Measurements from ENCODE around the gene KCNC3.

The KCNC3 gene

GRCh38 chr19:50325310-50326100 is 3.7 kb downstream of the KCNC3 start:
- no peak overlapping the region for H3K4me3 ChIP-seq (replicated peaks; ENCODE audit: low read depth, low read length)
- TF ChIP-seq CTCF (IDR thresholded peaks at IDR 0.05; ENCODE audit: low read depth, low read length, missing control alignments), result no peak
- DNase-seq (ENCODE audit: extremely low read depth, low read depth), result no peak

- TF ChIP-seq CTCF (IDR thresholded peaks at IDR 0.05; ENCODE audit: low read depth, low read length, missing control alignments), result no peak
- no peak for DNase-seq (ENCODE audit: extremely low read depth, low read depth)
- H3K4me3 ChIP-seq (replicated peaks; ENCODE audit: low read depth, low read length), result no peak overlapping the region
Measured at GRCh38 chr19:50324331-50324730, 4.8 kb downstream of the KCNC3 start.

GRCh38 chr19:50323782-50324133 is 5.4 kb downstream of the KCNC3 start:
- no peak for TF ChIP-seq CTCF (IDR thresholded peaks at IDR 0.05; ENCODE audit: low read depth, low read length, missing control alignments)
- no peak overlapping the region for H3K4me3 ChIP-seq (replicated peaks; ENCODE audit: low read depth, low read length)
- no peak for DNase-seq (ENCODE audit: extremely low read depth, low read depth)

GRCh38 chr19:50322931-50323781 is 6.0 kb downstream of the KCNC3 start:
- H3K4me3 ChIP-seq (replicated peaks; ENCODE audit: low read depth, low read length), result no peak overlapping the region
- DNase-seq (ENCODE audit: extremely low read depth, low read depth), result no peak
- TF ChIP-seq CTCF (IDR thresholded peaks at IDR 0.05; ENCODE audit: low read depth, low read length, missing control alignments), result no peak

GRCh38 chr19:50322234-50322633 is 6.9 kb downstream of the KCNC3 start:
- H3K4me3 ChIP-seq (replicated peaks; ENCODE audit: low read depth, low read length), result no peak overlapping the region
- TF ChIP-seq CTCF (IDR thresholded peaks at IDR 0.05; ENCODE audit: low read depth, low read length, missing control alignments), result no peak
- DNase-seq (ENCODE audit: extremely low read depth, low read depth), result no peak

GRCh38 chr19:50321831-50322230 is 7.3 kb downstream of the KCNC3 start:
- no peak overlapping the region for H3K4me3 ChIP-seq (replicated peaks; ENCODE audit: low read depth, low read length)
- no peak for TF ChIP-seq CTCF (IDR thresholded peaks at IDR 0.05; ENCODE audit: low read depth, low read length, missing control alignments)
- no peak for DNase-seq (ENCODE audit: extremely low read depth, low read depth)

Data from HFF-Myc (cell line).